NCI-H1092 treated with DMSO at 0.1 percent for 48 hours (cell line): Measurements from ENCODE around the gene RASIP1.

Experiments
- DNase-seq: peaks from one replicate; lab custom pipeline; 2025; lab: John Stamatoyannopoulos, UW

The RASIP1 gene

DNA sequence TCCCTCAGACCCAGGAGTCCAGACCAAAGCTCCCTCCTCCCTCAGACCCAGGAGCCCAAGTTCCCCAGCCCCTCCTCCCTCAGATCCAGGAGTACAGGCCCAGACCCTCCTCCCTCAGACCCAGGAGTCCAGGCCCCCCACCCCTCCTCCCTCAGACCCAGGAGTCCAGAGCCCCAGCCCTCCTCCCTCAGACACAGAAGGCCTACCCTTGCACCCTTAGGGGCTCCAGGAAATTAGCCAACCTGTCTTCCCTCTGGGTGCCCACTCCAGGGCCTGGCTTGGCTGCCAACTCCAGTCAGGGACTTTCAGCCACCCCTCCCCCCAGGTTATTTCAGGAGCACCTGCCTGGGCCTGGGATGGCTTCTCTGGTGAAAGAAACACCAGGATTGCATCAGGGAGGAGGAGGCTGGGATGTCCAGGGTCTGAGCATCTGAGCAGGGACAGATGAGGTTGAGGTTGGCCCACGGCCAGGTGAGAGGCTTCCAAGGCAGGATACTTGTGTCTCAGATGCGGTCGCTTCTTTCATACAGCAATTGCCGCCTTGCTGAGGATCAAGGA, 14.8 kb upstream of the RASIP1 start, which contains the start of gene FGF21:
Gene FGF21, plus strand, starts transcription at position 441 of the 558 bp plus-strand sequence. CDS start 713 bp downstream, outside the sequence.
- DNase-seq, result no peak

DNA sequence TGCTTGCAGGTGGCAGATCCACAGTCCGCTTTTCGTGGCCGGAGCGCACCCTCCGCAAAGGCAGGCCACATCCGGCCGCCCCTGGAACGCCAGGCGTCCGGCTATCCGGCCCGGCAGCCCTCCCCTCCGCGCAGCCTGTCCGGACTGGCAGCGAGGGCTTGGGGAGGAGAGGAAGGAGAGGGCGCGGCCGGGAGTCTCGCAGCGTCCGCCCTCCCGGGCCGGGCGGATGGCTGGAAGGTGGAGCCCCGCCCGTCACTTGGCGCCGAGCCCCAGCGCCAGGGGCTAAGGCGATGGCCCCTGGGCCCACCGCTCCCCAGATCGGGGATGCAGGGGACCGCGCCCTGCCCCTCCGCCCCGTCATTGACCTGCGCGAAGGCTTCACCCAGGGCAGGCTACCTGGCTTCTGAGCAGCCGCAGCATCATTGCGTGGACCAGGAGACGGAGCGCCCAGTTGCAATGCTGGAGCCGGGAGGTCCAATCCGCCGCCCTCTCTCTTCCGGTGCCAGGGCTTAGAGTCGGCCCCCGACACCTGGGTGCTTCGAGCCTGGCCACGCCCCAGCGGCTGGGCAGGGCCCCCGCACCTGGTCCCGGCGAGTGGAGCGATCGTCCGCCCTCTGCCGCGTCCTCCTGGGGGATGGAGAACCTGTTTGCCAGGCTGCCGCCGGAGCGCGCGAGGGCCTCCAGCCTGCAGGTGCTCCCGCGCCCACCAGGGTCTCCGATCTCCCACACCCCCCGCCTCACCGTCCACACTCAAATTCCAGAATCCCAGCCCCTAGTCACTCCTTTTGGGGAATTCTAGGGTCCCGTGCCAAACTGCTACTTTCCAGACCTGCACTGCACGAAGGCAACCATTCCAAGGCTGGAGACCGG, 12.3 kb upstream of the RASIP1 start, which contains the start of gene FUT1:
Gene FUT1, minus strand, starts transcription at position 146 of the 870 bp plus-strand sequence. CDS start 1,360 bp downstream, outside the sequence.
- peak; percentile 37 for DNase-seq

GRCh38 chr19:48751845-48752495, 11.6 kb upstream of the RASIP1 start:
- no peak for DNase-seq

GRCh38 chr19:48750771-48751504, 10.5 kb upstream of the RASIP1 start:
- DNase-seq, result no peak

GRCh38 chr19:48750351-48750750, 9.9 kb upstream of the RASIP1 start:
- no peak for DNase-seq

- no peak for DNase-seq
These were observed 9.3 kb upstream of the RASIP1 start for GRCh38 chr19:48749571-48750198.

- DNase-seq, result no peak
These were observed 6.5 kb upstream of the RASIP1 start, which contains the start of gene IZUMO1 for GRCh38 chr19:48746738-48747575. IZUMO1 (minus strand) TSS chr19:48746909; CDS start chr19:48745859, 1,050 bp downstream.

DNA sequence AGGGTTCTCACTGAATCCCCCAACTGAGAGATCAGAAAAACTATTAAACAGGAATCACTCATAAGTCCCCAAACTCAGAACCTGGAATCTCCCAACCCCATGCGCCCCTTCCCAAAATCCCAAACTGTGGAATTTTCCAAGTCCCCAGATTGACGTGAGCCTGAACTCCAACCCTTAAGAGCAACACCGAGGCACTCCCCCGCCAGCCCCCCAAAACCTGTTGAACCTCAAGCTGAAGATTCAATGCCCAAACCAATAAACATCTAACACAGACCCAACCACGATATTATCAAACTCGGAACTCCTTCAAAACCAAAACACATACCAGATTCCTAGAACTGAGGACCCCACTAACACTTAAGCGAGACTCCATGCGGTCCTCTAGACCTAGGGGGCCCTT, 5.7 kb upstream of the RASIP1 start:
- no peak for DNase-seq

GRCh38 chr19:48745208-48745995, 5.0 kb upstream of the RASIP1 start:
- peak; percentile 11 for DNase-seq

DNA sequence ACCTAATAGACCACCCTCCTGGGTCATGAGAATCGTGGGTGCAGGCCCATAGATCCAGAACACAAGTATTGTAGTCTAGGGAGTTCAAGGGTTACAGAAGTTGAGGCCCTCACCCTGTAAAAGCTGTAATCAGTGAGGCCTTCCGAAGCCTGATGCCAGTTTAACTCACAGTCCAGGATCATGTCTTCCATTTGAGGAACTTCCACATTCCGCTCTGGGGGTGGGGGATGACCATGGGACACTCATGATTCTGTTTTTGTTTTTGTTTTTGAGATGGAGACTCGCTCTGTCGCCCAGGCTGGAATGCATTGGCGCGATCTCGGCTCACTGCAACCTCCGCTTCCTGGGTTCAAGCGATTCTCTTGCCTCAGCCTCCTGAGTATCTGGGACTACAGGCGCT, 1.7 kb upstream of the RASIP1 start:
- no peak for DNase-seq

- DNase-seq, result no peak
These were observed 954 bp upstream of the RASIP1 start for GRCh38 chr19:48741129-48741999.

DNA sequence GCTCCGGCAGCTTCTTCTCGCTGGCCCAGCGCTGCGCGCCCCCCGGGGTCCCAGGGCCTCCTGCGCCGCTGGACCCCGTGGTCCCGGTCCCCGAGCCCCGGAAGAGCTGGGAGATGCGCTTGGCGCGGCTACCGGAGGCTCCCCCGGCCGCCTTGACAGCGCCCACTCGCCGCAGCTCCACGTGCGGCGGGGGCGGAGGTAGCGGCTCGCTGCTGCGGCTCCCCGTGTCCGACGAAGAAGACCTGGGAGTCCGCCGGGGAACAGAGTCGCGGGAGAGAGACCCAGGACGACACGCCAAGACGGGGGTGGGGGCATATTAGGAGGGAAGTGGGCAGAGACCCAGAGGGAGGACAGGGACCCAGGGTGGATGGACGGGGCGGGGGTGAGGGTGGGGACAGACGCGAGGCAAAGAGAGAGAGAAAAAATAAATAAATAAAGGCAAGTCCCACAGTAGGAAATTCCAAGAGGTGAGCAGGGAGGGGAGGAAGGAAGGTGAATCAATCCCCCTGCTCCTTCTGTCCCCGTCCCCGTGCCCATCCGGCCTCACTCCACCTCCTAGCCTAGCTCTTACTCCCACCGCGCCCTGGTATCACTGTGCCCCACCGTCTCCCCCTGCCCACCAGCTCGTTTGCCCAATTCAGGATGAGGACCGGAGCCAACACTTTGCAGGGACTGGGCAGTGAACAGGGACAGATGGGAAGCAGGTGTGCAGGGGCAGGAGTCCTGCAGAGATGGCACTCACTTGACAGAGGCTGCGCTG, 826 bp downstream of the RASIP1 start:
- DNase-seq, result peak; percentile 35

GRCh38 chr19:48738557-48739403, 1.6 kb downstream of the RASIP1 start:
- DNase-seq, result peak; percentile 76

DNA sequence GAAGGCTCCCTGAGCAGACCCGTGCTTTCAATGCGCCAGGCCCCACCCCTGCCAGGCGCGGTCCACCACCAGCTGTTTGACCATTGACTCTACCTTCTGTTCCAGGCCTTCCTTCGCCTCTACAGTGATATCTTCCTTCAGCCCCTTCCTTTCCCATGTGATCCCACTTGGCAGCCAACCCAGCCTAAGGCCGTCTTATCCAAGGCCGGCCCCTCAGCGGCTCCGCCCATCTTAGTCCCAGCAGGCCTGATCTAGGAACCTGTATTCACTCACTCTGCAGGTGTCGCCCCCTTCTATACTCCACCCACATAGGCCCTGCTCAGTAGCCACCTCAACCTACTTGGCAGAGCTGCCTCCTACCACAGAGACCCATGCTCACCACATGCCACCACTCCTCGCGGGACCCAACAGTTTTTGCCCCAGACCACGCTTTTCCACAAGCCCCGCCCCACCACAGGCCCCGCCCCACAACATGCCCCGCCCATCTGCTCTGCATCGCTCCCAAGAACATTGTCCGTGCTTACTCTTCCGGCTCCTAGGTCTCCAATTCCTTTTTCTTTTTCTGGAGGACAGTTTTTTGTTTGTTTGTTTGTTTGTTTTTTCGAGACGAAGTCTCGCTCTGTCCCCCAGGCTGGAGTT, 2.9 kb downstream of the RASIP1 start:
- no peak for DNase-seq

DNA sequence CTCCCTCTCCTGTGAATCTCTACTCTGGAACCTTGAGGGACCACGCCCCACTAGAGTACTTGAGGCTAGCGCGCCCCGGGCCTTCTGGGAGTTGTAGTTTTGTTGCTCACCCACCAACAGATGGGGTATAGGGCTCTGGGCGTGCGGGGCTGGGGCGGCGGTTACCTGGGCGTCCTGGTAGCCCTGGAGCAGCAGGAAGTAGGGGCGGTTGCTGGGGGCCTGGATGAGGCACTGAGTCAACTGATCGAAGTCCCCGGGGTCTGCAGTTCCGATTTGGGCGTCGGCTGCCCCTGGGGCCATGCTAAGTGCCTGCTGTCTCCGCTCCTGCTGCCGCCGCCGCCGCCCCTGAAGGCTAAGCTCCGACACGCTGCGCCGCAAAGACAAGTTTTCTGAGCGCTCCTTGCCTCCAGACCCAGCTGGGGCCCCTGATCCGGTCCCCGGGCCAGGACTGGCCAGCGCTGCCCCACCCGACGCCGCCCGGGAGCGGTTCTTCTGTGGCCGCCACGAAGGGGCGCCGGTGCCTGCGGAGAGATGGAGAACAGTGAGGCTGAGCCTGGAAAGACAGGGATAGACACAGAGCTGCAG, 5.3 kb downstream of the RASIP1 start:
- no peak for DNase-seq

DNA sequence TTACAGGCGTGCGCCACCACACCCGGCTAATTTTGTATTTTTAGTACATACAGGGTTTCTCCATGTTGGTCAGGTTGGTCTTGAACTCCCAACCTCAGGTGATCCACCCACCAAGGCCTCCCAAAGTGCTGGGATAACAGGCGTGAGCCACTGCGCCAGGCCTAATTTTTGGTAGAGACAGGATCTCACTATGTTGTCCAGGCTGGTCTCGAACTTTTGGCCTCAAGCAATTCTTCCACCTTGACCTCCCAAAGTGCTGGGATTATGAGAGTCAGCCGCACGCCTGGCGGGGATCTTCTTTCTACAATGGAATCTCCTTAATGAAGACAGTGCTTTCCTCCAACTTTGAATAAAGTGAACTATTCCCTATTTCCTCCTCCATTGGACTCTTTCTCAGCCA, 5.8 kb downstream of the RASIP1 start:
- DNase-seq, result no peak
